Hepatocyte (in vitro differentiated cells): Measurements from ENCODE around the gene NTSR1. TPM values are rescaled to one million over a fixed set of nuclear protein-coding genes. Genes with fewer than 3 reads are reported as not detected.

ENCODE experiments used
- DNase-seq: peaks from one replicate; pipeline ENCODE4 v3.0.0-alpha.2; 2016; ENCODE audit warnings: low spot score
- H2AFZ ChIP-seq: fragments of 200-600 bp; sonication (generic); 2 replicates; pipeline ENCODE4 v1.6.0; 2016; ENCODE audit warnings: antibody characterized with exemption, mild to moderate bottlenecking
- H3K27ac ChIP-seq: fragments of 200-600 bp; sonication (generic); 2 replicates; pipeline ENCODE4 v1.5.1; 2016; ENCODE audit warnings: mild to moderate bottlenecking
- H3K27me3 ChIP-seq: fragments of 200-600 bp; sonication (generic); 2 replicates; pipeline ENCODE4 v1.6.1; 2016
- H3K36me3 ChIP-seq: fragments of 200-600 bp; sonication (generic); replicated peaks from 2 replicates; pipeline ENCODE4 v1.5.1; 2016; ENCODE audit warnings: low read depth; ENCODE audit not compliant: insufficient read depth
- H3K4me1 ChIP-seq: fragments of 200-600 bp; sonication (generic); 2 replicates; pipeline ENCODE4 v1.5.1; 2016; ENCODE audit warnings: mild to moderate bottlenecking, moderate library complexity; ENCODE audit not compliant: insufficient read depth
- H3K4me2 ChIP-seq: fragments of 200-600 bp; sonication (generic); 2 replicates; pipeline ENCODE4 v1.6.0; 2016
- H3K4me3 ChIP-seq: fragments of 200-600 bp; sonication (generic); 2 replicates; pipeline ENCODE4 v1.5.1; 2016; ENCODE audit warnings: mild to moderate bottlenecking
- H3K79me2 ChIP-seq: fragments of 200-600 bp; sonication (generic); 2 replicates; pipeline ENCODE4 v1.6.0; 2017; ENCODE audit warnings: mild to moderate bottlenecking
- H3K9me2 ChIP-seq: fragments of 200-600 bp; sonication (generic); replicated peaks from 2 replicates; pipeline ENCODE4 v1.6.0; 2017; ENCODE audit warnings: mild to moderate bottlenecking; ENCODE audit not compliant: insufficient read depth
- H3K9me3 ChIP-seq: fragments of 200-600 bp; sonication (generic); 2 replicates; pipeline ENCODE4 v1.5.1; 2016; ENCODE audit warnings: low read depth, mild to moderate bottlenecking
- H4K20me1 ChIP-seq: fragments of 200-600 bp; sonication (generic); 2 replicates; pipeline ENCODE4 v1.6.0; 2016; ENCODE audit warnings: mild to moderate bottlenecking; ENCODE audit not compliant: insufficient read depth, poor library complexity, severe bottlenecking
- EZH2 ChIP-seq: fragments of 200-600 bp; sonication (generic); IDR thresholded peaks from 2 replicates; pipeline ENCODE4 v1.6.1; 2016; ENCODE audit warnings: antibody characterized with exemption, mild to moderate bottlenecking, borderline replicate concordance
- EZH2phosphoT487 ChIP-seq: fragments of 200-600 bp; sonication (generic); IDR thresholded peaks from one replicate; pipeline ENCODE4 v1.6.1; 2018; ENCODE audit warnings: antibody characterized with exemption, mild to moderate bottlenecking, low read depth, moderate library complexity; ENCODE audit not compliant: unreplicated experiment, severe bottlenecking
- WGBS: methylation state at CpG from one replicate; pipeline ENCODE4 v1.1.6; 2016; ENCODE audit warnings: low lambda C conversion rate; ENCODE audit errors: missing lambda C conversion rate; 5-methylcytosine and 5-hydroxymethylcytosine counted together
- polyA plus RNA-seq: library from polyadenylated mRNA; unstranded; fragments of >200 nt; fragmentation: Nextera tagmentation; extraction: Ambion mirVana; gene quantifications from 2 replicates; pipeline ENCODE4 v1.2.1, GENCODE V29; 2016
- total RNA-seq: library from RNA; depleted of rRNA; stranded (reverse); fragments of >200 nt; gene quantifications from 2 replicates; pipeline ENCODE4 v1.2.3, GENCODE V29; 2014
- TF ChIP-seq, protein P1 (sequence below): fragments of 200-600 bp; sonication (generic); IDR thresholded peaks from 2 replicates; pipeline ENCODE4 v1.5.1; 2016; ENCODE audit warnings: antibody characterized with exemption, mild to moderate bottlenecking; ENCODE audit not compliant: poor library complexity

NTSR1 gene
- total and polyA plus RNA-seq, 2 experiments from 2014 or later = 0.37 TPM; not detected in 1

DNA sequence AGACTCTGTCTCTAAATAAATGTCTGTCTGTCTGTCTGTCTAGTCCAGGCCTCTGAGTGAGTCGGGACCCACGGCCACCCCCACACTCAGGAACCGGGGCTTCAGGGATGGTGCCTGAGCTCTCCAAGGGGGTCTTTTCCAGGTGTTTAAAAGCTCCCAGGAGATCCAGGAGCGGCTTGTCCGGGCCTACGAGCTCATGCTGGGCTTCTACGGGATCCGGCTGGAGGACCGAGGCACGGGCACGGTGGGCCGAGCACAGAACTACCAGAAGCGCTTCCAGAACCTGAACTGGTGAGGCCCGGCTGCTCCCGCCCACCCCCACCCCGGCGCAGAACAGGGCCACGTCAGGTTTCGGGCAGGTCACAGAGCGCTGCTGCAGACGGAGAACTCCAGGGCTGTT lies 102.7 kb downstream of the NTSR1 start:
- Histone ChIP-seq H3K4me1 (peaks cover 20% of the 10 kb centered on the region), H3K4me3 (no peak overlapping the region), H3K9me3 (no peaks in the 10 kb centered on the region), H3K27ac (no peak overlapping the region), H2AFZ (no peak overlapping the region), H3K79me2 (peaks cover 19% of the 10 kb centered on the region), H3K9me2 (no peaks in the 10 kb centered on the region), H3K36me3 (no peaks in the 10 kb centered on the region), H3K27me3 (peaks cover 9% of the 10 kb centered on the region), H4K20me1 (peaks cover 26% of the 10 kb centered on the region), H3K4me2 (no peak overlapping the region)
- TF ChIP-seq EZH2 (no peak), EZH2phosphoT487 (no peak)
- TF ChIP-seq, protein P1, sequence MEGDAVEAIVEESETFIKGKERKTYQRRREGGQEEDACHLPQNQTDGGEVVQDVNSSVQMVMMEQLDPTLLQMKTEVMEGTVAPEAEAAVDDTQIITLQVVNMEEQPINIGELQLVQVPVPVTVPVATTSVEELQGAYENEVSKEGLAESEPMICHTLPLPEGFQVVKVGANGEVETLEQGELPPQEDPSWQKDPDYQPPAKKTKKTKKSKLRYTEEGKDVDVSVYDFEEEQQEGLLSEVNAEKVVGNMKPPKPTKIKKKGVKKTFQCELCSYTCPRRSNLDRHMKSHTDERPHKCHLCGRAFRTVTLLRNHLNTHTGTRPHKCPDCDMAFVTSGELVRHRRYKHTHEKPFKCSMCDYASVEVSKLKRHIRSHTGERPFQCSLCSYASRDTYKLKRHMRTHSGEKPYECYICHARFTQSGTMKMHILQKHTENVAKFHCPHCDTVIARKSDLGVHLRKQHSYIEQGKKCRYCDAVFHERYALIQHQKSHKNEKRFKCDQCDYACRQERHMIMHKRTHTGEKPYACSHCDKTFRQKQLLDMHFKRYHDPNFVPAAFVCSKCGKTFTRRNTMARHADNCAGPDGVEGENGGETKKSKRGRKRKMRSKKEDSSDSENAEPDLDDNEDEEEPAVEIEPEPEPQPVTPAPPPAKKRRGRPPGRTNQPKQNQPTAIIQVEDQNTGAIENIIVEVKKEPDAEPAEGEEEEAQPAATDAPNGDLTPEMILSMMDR = no peak
- 97% methylated on average over 21 of the region's 21 CpGs for WGBS
- no peak for DNase-seq

- H3K4me2 ChIP-seq = no peak overlapping the region
- no peak overlapping the region for H2AFZ ChIP-seq
- TF ChIP-seq EZH2 (no peak), EZH2phosphoT487 (no peak)
- TF ChIP-seq, protein P1 = no peak
- no peak overlapping the region for H3K4me3 ChIP-seq
- H3K79me2 ChIP-seq = peaks cover 15% of the 10 kb centered on the region
- H3K9me3 ChIP-seq = no peaks in the 10 kb centered on the region
- H3K4me1 ChIP-seq = peaks cover 20% of the 10 kb centered on the region
- H4K20me1 ChIP-seq = peaks cover 22% of the 10 kb centered on the region
- H3K9me2 ChIP-seq = no peaks in the 10 kb centered on the region
- DNase-seq = no peak
- H3K27ac ChIP-seq = no peak overlapping the region
- no peaks in the 10 kb centered on the region for H3K36me3 ChIP-seq
- 94% methylated on average over 9 of the region's 10 CpGs for WGBS
- H3K27me3 ChIP-seq = peaks cover 13% of the 10 kb centered on the region
Observed at GRCh38 chr20:62811720-62812119, 103.1 kb downstream of the NTSR1 start.

Other genes starting within 250 kb of the NTSR1 start
- gene GATA5, start 232.8 kb upstream of the NTSR1 start, total RNA-seq = 22.2 and 28.7 TPM in 2 replicates
- gene GATA5, start 232.8 kb upstream of the NTSR1 start, polyA plus RNA-seq = 43.5 and 53.6 TPM in 2 replicates
- gene SLCO4A1, start 66.3 kb upstream of the NTSR1 start, total RNA-seq = 25.8 and 26.7 TPM in 2 replicates
- gene SLCO4A1, start 66.3 kb upstream of the NTSR1 start, polyA plus RNA-seq = 87.3 and 99.0 TPM in 2 replicates
- gene MRGBP, start 87.6 kb downstream of the NTSR1 start, total RNA-seq = 14.0 and 18.9 TPM in 2 replicates
- 18.9 and 20.5 TPM in 2 replicates for gene MRGBP, start 87.6 kb downstream of the NTSR1 start, polyA plus RNA-seq
- 43.8 and 47.6 TPM in 2 replicates for gene OGFR, start 96.0 kb downstream of the NTSR1 start, total RNA-seq
- 76.2 and 80.8 TPM in 2 replicates for gene OGFR, start 96.0 kb downstream of the NTSR1 start, polyA plus RNA-seq
- gene COL9A3, start 108.2 kb downstream of the NTSR1 start, total RNA-seq = 22.6 and 23.9 TPM in 2 replicates
- 68.1 and 77.0 TPM in 2 replicates for gene COL9A3, start 108.2 kb downstream of the NTSR1 start, polyA plus RNA-seq
- 9.1 and 9.5 TPM in 2 replicates for gene TCFL5, start 153.0 kb downstream of the NTSR1 start, total RNA-seq
- 8.5 and 10.5 TPM in 2 replicates for gene TCFL5, start 153.0 kb downstream of the NTSR1 start, polyA plus RNA-seq
- gene DIDO1, start 217.7 kb downstream of the NTSR1 start, total RNA-seq = 31.5 and 31.6 TPM in 2 replicates
- 23.7 and 26.5 TPM in 2 replicates for gene DIDO1, start 217.7 kb downstream of the NTSR1 start, polyA plus RNA-seq
- 35.4 and 35.5 TPM in 2 replicates for gene GID8, start 229.3 kb downstream of the NTSR1 start, total RNA-seq
- 16.5 and 17.9 TPM in 2 replicates for gene GID8, start 229.3 kb downstream of the NTSR1 start, polyA plus RNA-seq
- gene SLC17A9, start 243.9 kb downstream of the NTSR1 start, total RNA-seq = 17.3 and 26.9 TPM in 2 replicates
- gene SLC17A9, start 243.9 kb downstream of the NTSR1 start, polyA plus RNA-seq = 83.9 and 113 TPM in 2 replicates